Mesenchymal stem cell (in vitro differentiated cells and primary cell): ENCODE results near the gene APOL3.
"Not testable (repeated sequence)": the region's sequence is repeated elsewhere in the genome, so short reads cannot be mapped to it uniquely, and the experiment has no call there.

Source experiments
- DNase-seq: peaks from one replicate; pipeline ENCODE4 v3.0.0-alpha.2; 2013
- H2AFZ ChIP-seq: one replicate; pipeline ENCODE4 v1.6.1; 2013; ENCODE audit warnings: low read depth, mild to moderate bottlenecking, control low read depth, inconsistent platforms, low read length, moderate library complexity
- H2AK5ac ChIP-seq: 2 replicates; pipeline ENCODE4 v1.6.1; 2013; ENCODE audit warnings: low read length, moderate library complexity, mild to moderate bottlenecking, inconsistent platforms; ENCODE audit not compliant: severe bottlenecking
- H2BK120ac ChIP-seq: one replicate; pipeline ENCODE4 v1.6.1; 2013; ENCODE audit warnings: low read depth, mild to moderate bottlenecking, inconsistent platforms, low read length, moderate library complexity
- H2BK12ac ChIP-seq, 2 experiments: one replicate each; pipeline ENCODE4 v1.6.1; 2013; ENCODE audit warnings: inconsistent platforms in 2 of 2, low read length in 2 of 2, mild to moderate bottlenecking in 2 of 2, moderate library complexity in 2 of 2, control low read depth in 1 of 2
- H2BK15ac ChIP-seq: one replicate; pipeline ENCODE4 v1.6.1; 2013; ENCODE audit warnings: mild to moderate bottlenecking, low read depth, inconsistent platforms; ENCODE audit not compliant: poor library complexity, severe bottlenecking
- H2BK5ac ChIP-seq: 2 replicates; pipeline ENCODE4 v1.6.1; 2013; ENCODE audit warnings: low read depth, mild to moderate bottlenecking, low read length, control low read depth, inconsistent platforms; ENCODE audit not compliant: poor library complexity, severe bottlenecking
- H3K14ac ChIP-seq, 2 experiments: one replicate each; pipeline ENCODE4 v1.6.1; 2013; ENCODE audit warnings: inconsistent platforms in 2 of 2, low read length in 2 of 2, control low read depth in 1 of 2, mild to moderate bottlenecking in 1 of 2, moderate library complexity in 1 of 2
- H3K18ac ChIP-seq, 2 experiments: one replicate each; pipeline ENCODE4 v1.6.1; 2013; ENCODE audit warnings: inconsistent platforms in 2 of 2, low read length in 2 of 2, control low read depth in 1 of 2, low read depth in 1 of 2, mild to moderate bottlenecking in 1 of 2
- H3K23ac ChIP-seq, 2 experiments: one replicate each; pipeline ENCODE4 v1.6.1; 2013; ENCODE audit warnings: inconsistent platforms in 2 of 2, low read length in 2 of 2, mild to moderate bottlenecking in 2 of 2, moderate library complexity in 2 of 2, control low read depth in 1 of 2
- H3K27ac ChIP-seq: 2 replicates; pipeline ENCODE4 v1.5.1; 2013; ENCODE audit warnings: mild to moderate bottlenecking, moderate library complexity, low read length, control low read depth, inconsistent platforms; ENCODE audit not compliant: poor library complexity, severe bottlenecking
- H3K27me3 ChIP-seq, 2 experiments: 2 replicates each; pipeline versions ENCODE4 v1.6.1 to v1.7.0; 2013; ENCODE audit warnings: low read length in 2 of 2, mild to moderate bottlenecking in 2 of 2, moderate library complexity in 2 of 2, control low read depth in 1 of 2, inconsistent platforms in 1 of 2; ENCODE audit not compliant: control insufficient read depth in 1 of 2, insufficient read depth in 1 of 2
- H3K36me3 ChIP-seq, 2 experiments: 2 replicates each; pipeline versions ENCODE4 v1.6.1 to v1.7.0; 2013; ENCODE audit warnings: low read length in 2 of 2, control low read depth in 1 of 2, inconsistent platforms in 1 of 2, low read depth in 1 of 2, mild to moderate bottlenecking in 1 of 2; ENCODE audit not compliant: insufficient read depth in 2 of 2, control insufficient read depth in 1 of 2
- H3K4ac ChIP-seq, 2 experiments: one replicate each; pipeline ENCODE4 v1.6.1; 2013; ENCODE audit warnings: inconsistent platforms in 2 of 2, low read length in 2 of 2, mild to moderate bottlenecking in 2 of 2, moderate library complexity in 2 of 2, control low read depth in 1 of 2, low read depth in 1 of 2
- H3K4me1 ChIP-seq: 2 replicates; pipeline ENCODE4 v1.6.1; 2013; ENCODE audit warnings: low read depth, low read length, control low read depth; ENCODE audit not compliant: control insufficient read depth, insufficient read depth
- H3K4me2 ChIP-seq: 2 replicates; pipeline ENCODE4 v1.6.1; 2013; ENCODE audit warnings: low read length, mild to moderate bottlenecking, inconsistent platforms; ENCODE audit not compliant: poor library complexity, severe bottlenecking
- H3K4me3 ChIP-seq, 2 experiments: 2 replicates each; pipeline versions ENCODE4 v1.5.1 to v1.7.0; 2013; ENCODE audit warnings: low read length in 2 of 2, mild to moderate bottlenecking in 2 of 2, control low read depth in 1 of 2, low read depth in 1 of 2; ENCODE audit not compliant: insufficient read depth in 1 of 2
- H3K79me1 ChIP-seq: replicated peaks from 2 replicates; pipeline ENCODE4 v1.6.1; 2013; ENCODE audit warnings: mild to moderate bottlenecking, control low read depth, low read length, inconsistent platforms; ENCODE audit not compliant: poor library complexity, severe bottlenecking
- H3K9ac ChIP-seq: 2 replicates; pipeline ENCODE4 v1.7.0; 2013; ENCODE audit warnings: mild to moderate bottlenecking, low read length, moderate library complexity
- H3K9me3 ChIP-seq: 2 replicates; pipeline ENCODE4 v1.7.0; 2013; ENCODE audit warnings: mild to moderate bottlenecking, low read length; ENCODE audit not compliant: control insufficient read depth
- H4K8ac ChIP-seq: one replicate; pipeline ENCODE4 v1.6.1; 2013; ENCODE audit warnings: inconsistent platforms, mild to moderate bottlenecking, low read length, moderate library complexity
- H4K91ac ChIP-seq: one replicate; pipeline ENCODE4 v1.6.1; 2013; ENCODE audit warnings: mild to moderate bottlenecking, low read length, inconsistent platforms
- WGBS: methylation state at CpG from one replicate; pipeline ENCODE4 v1.1.7; 2013; ENCODE audit warnings: mixed read lengths; 5-methylcytosine and 5-hydroxymethylcytosine counted together

APOL3 gene

DNA sequence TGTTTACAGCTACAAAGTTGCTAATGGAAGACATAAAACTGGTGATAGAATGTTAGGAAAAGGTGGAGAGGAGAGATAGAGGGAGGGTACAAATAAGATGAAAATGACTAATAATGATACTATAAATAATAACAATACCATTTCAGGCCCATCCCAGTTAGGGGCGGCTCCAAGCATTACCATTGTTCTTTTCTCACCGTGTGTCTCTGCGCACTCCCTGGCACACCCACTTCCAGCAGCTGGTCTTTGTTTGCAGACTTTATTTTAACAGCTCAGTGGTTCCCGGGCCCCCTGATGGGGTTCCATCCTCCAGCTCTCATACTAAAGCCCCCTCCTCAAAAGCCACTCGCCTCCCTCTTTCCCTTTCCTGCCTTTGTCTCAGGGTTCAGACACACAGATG is 40.5 kb upstream of the APOL3 start:
- H3K4me2 ChIP-seq, H3K4ac ChIP-seq: not testable (repeated sequence)

GRCh38 chr22:36199001-36199551 is 38.5 kb upstream of the APOL3 start:
- WGBS = 97% methylated on average over 5 of the region's 5 CpGs
- Histone ChIP-seq H3K9me3 (no peaks in the 10 kb centered on the region), H3K9ac (no peak overlapping the region), H2BK5ac (no peak overlapping the region), H3K27ac (no peak overlapping the region), H2BK120ac (no peak overlapping the region), H3K4ac (no peak overlapping the region), H4K91ac (no peak overlapping the region), H3K4me3 (no peak overlapping the region), H2BK12ac (no peak overlapping the region), H3K23ac (no peak overlapping the region), H2AK5ac (no peak overlapping the region), H3K4me2 (no peak overlapping the region), H2AFZ (no peak overlapping the region), H3K4me1 (peaks cover 10% of the 10 kb centered on the region), H3K79me1 (no peaks in the 10 kb centered on the region), H3K14ac (no peak overlapping the region), H3K36me3 (no peaks in the 10 kb centered on the region), H2BK15ac (no peak overlapping the region), H3K18ac (no peak overlapping the region), H4K8ac (no peak overlapping the region), H3K27me3 (no peaks in the 10 kb centered on the region)
- no peak for DNase-seq

More for the DNA sequence above, 40.5 kb upstream of the APOL3 start:
- H3K4me1 ChIP-seq, DNase-seq, H3K14ac ChIP-seq, H3K36me3 ChIP-seq, H4K8ac ChIP-seq, H2AFZ ChIP-seq, H3K79me1 ChIP-seq, H4K91ac ChIP-seq, H2BK120ac ChIP-seq, H3K9me3 ChIP-seq, H3K4me3 ChIP-seq, H2BK12ac ChIP-seq, H3K27me3 ChIP-seq, H2BK5ac ChIP-seq, H2BK15ac ChIP-seq, H3K18ac ChIP-seq, H2AK5ac ChIP-seq, H3K23ac ChIP-seq, H3K27ac ChIP-seq: not testable (repeated sequence)
- peak overlapping the region; percentile 62 for H3K9ac ChIP-seq
- no CpG with 5 or more reads among the region's 5 CpGs for WGBS

GRCh38 chr22:36198536-36198935 is 38.0 kb upstream of the APOL3 start:
- 98% methylated on average over 2 of the region's 3 CpGs for WGBS

DNA sequence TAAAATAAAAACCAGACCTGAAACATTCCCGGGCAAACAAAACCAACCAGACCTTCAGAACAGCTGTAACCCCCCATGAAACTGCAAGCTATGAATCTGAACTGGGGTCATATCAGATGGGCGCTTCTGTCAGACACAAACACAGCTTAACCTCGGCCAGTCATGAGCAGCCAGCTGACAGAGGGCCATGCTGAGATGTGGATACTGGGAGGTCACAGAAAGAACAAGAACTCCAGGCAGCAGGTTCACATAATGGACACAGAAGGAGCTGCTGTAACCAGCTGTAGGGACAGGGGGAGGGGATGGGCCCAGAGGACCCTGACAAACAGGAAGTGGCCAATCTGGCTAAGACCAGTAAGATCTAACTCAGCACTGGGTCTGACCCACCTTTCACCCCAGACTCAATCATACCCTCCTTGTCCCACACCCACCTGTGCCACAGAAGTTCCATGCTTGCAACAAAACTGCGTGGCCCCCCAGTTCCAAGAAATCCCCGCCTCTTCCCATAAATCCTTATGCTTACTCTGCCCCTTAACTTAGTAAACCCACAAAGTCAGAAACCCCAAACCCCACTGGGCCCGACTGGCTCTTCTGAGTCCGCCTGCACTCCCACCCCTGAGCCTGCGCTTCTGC is 37.1 kb upstream of the APOL3 start:
- Histone ChIP-seq H3K4me1 (peaks cover 11% of the 10 kb centered on the region), H2AK5ac (no peak overlapping the region), H3K18ac (no peak overlapping the region), H3K36me3 (no peaks in the 10 kb centered on the region), H2BK12ac (no peak overlapping the region), H3K14ac (no peak overlapping the region), H3K27ac (no peak overlapping the region), H3K9ac (peak overlapping the region; percentile 57), H2BK120ac (peak overlapping the region; percentile 15), H2AFZ (no peak overlapping the region), H3K4ac (no peak overlapping the region), H3K4me2 (no peak overlapping the region), H4K8ac (peak overlapping the region; percentile 2), H3K79me1 (no peaks in the 10 kb centered on the region), H3K4me3 (no peak overlapping the region), H3K23ac (no peak overlapping the region), H2BK15ac (no peak overlapping the region), H3K9me3 (no peaks in the 10 kb centered on the region), H3K27me3 (no peaks in the 10 kb centered on the region), H4K91ac (peak overlapping the region; percentile 18), H2BK5ac (no peak overlapping the region)
- peak; percentile 12 for DNase-seq
- 80% methylated on average over 8 of the region's 8 CpGs for WGBS

More at GRCh38 chr22:36198536-36198935, 38.0 kb upstream of the APOL3 start:
- H3K4me3 ChIP-seq = no peak overlapping the region
- H2BK15ac ChIP-seq = peak overlapping the region; percentile 39
- H2BK12ac ChIP-seq = no peak overlapping the region
- no peak overlapping the region for H3K4ac ChIP-seq
- H4K91ac ChIP-seq = peak overlapping the region; percentile 40
- no peak overlapping the region for H3K23ac ChIP-seq
- H3K36me3 ChIP-seq = no peaks in the 10 kb centered on the region
- DNase-seq = no peak
- no peak overlapping the region for H2BK5ac ChIP-seq
- no peak overlapping the region for H2AK5ac ChIP-seq
- H3K18ac ChIP-seq = no peak overlapping the region
- H3K27ac ChIP-seq = no peak overlapping the region
- H3K79me1 ChIP-seq = no peaks in the 10 kb centered on the region
- peaks cover 10% of the 10 kb centered on the region for H3K4me1 ChIP-seq
- H2AFZ ChIP-seq = no peak overlapping the region
- H3K9me3 ChIP-seq = no peaks in the 10 kb centered on the region
- no peak overlapping the region for H3K4me2 ChIP-seq
- H3K27me3 ChIP-seq = no peaks in the 10 kb centered on the region
- no peak overlapping the region for H4K8ac ChIP-seq
- H3K14ac ChIP-seq = no peak overlapping the region
- H3K9ac ChIP-seq = no peak overlapping the region
- no peak overlapping the region for H2BK120ac ChIP-seq
